GM12878 (cell line): Measurements from ENCODE around the gene GORASP1. TPM values are rescaled to one million over a fixed set of nuclear protein-coding genes. Genes with fewer than 3 reads are reported as not detected.
A peak's percentile ranks its signal among the peaks of the same experiment; 100 is the strongest.

Experiments
- ATAC-seq: fragments of 200-7000 bp; cut with Tn5 transposase; 3 replicates; pipeline ENCODE4 v1.9.1; 2020; ENCODE audit warnings: mild to moderate bottlenecking, moderate library complexity
- BruUV-seq: library from RNA; stranded (reverse); fragments of 400-500 nt; replicated peaks from 2 replicates; lab custom pipeline; 2021; lab: Mats Ljungman, UMichigan
- CTCF ChIA-PET: fragments of 300-600 bp; sonication (Branson Sonifier 250); formaldehyde crosslinking; extraction: SDS; loops from one replicate; lab custom pipeline; 2021; ENCODE audit warnings: inconsistent platforms; lab: Yijun Ruan, JAX
- POLR2A ChIA-PET: fragments of 350-600 bp; formaldehyde crosslinking; extraction: SDS; loops from one replicate; lab custom pipeline; 2021; ENCODE audit warnings: inconsistent platforms; lab: Charles Lee
- RAD21 ChIA-PET: fragments of 300-600 bp; sonication (Branson Sonifier 250); formaldehyde crosslinking; loops from one replicate; lab custom pipeline; 2023; ENCODE audit warnings: antibody characterized with exemption; ENCODE audit not compliant: unreplicated experiment; lab: Charles Lee
- SMC1A ChIA-PET: fragments of 300-600 bp; sonication (Branson Sonifier 250); formaldehyde crosslinking; loops from one replicate; lab custom pipeline; 2023; ENCODE audit not compliant: unreplicated experiment, uncharacterized antibody; lab: Charles Lee
- DNase-seq: peaks from one replicate; pipeline ENCODE4 v3.0.0-alpha.2; 2011; ENCODE audit warnings: low read depth, low spot score
- FAIRE-seq: peaks from 3 replicates; lab custom pipeline; 2011; peaks lifted over from hg19 to GRCh38; lab: Jason Lieb, UNC
- H2AFZ ChIP-seq: 2 replicates; pipeline ENCODE4 v1.6.0; 2011; ENCODE audit warnings: low read depth, low read length, control low read depth; ENCODE audit not compliant: control insufficient read depth
- H3K27ac ChIP-seq: 2 replicates; pipeline ENCODE4 v1.5.1; 2011; ENCODE audit warnings: control low read depth; ENCODE audit not compliant: control insufficient read depth, insufficient read depth
- H3K27me3 ChIP-seq, 2 experiments: replicated peaks in 1 of 2; 2 replicates each; pipeline versions ENCODE4 v1.6.0 to v1.6.1; 2011; ENCODE audit warnings: low read length in 1 of 2; ENCODE audit not compliant: control insufficient read depth in 2 of 2, insufficient read depth in 2 of 2
- H3K36me3 ChIP-seq, 2 experiments: 2 replicates each; pipeline ENCODE4 v1.5.1; 2011; ENCODE audit warnings: low read length in 1 of 2; ENCODE audit not compliant: control insufficient read depth in 2 of 2, insufficient read depth in 2 of 2
- H3K4me1 ChIP-seq: 2 replicates; pipeline ENCODE4 v1.6.1; 2011; ENCODE audit warnings: mild to moderate bottlenecking, low read length, moderate library complexity, mixed read lengths; ENCODE audit not compliant: control insufficient read depth, insufficient read depth
- H3K4me2 ChIP-seq: 2 replicates; pipeline ENCODE4 v1.6.0; 2011; ENCODE audit warnings: control low read depth; ENCODE audit not compliant: control insufficient read depth, insufficient read depth
- H3K4me3 ChIP-seq: fragments of 200-600 bp; sonication (generic); 2 replicates; pipeline ENCODE4 v1.5.1; 2016
- H3K79me2 ChIP-seq: 2 replicates; pipeline ENCODE4 v1.6.0; 2011; ENCODE audit warnings: low read length; ENCODE audit not compliant: control insufficient read depth, insufficient read depth
- H3K9ac ChIP-seq: 2 replicates; pipeline ENCODE4 v1.8.0; 2011; ENCODE audit warnings: low read length, control low read depth, mixed read lengths; ENCODE audit not compliant: control insufficient read depth, insufficient read depth
- H3K9me3 ChIP-seq: replicated peaks from 3 replicates; pipeline ENCODE4 v1.5.1; 2011; ENCODE audit warnings: mild to moderate bottlenecking, low read length; ENCODE audit not compliant: control insufficient read depth, insufficient read depth
- H4K20me1 ChIP-seq: 2 replicates; pipeline ENCODE4 v1.6.0; 2011; ENCODE audit not compliant: control insufficient read depth, insufficient read depth
- BHLHE40 ChIP-seq, 2 experiments: fragments of 450-650 bp in 1 of 2; IDR thresholded peaks; 2 replicates each; pipeline ENCODE4 v1.6.1; 2011 to 2017; ENCODE audit warnings: low read depth in 2 of 2, borderline replicate concordance in 1 of 2, improper control_type of control experiment in 1 of 2, low read length in 1 of 2, mild to moderate bottlenecking in 1 of 2
- BMI1 ChIP-seq: fragments of 450-650 bp; IDR thresholded peaks from 2 replicates; pipeline ENCODE4 v1.6.1; 2016; ENCODE audit warnings: mild to moderate bottlenecking, moderate library complexity, borderline replicate concordance
- CHD4 ChIP-seq: fragments of 200-600 bp; sonication (generic); IDR thresholded peaks from 2 replicates; pipeline ENCODE4 v1.6.1; 2016; ENCODE audit warnings: mild to moderate bottlenecking
- CREB1 ChIP-seq: IDR thresholded peaks from 2 replicates; pipeline ENCODE4 v1.6.1; 2012; ENCODE audit warnings: low read depth, mild to moderate bottlenecking, inconsistent platforms
- FOXK2 ChIP-seq: fragments of 450-650 bp; IDR thresholded peaks from 2 replicates; pipeline ENCODE4 v1.6.1; 2017; ENCODE audit warnings: mild to moderate bottlenecking, moderate library complexity
- MXI1 ChIP-seq: fragments of 150-350 bp; IDR thresholded peaks from 2 replicates; pipeline ENCODE4 v1.6.1; 2011; ENCODE audit warnings: low read depth, mild to moderate bottlenecking, inconsistent platforms, low read length, improper control_type of control experiment
- POU2F2 ChIP-seq: IDR thresholded peaks from 3 replicates; pipeline ENCODE4 v1.6.1; 2011; ENCODE audit warnings: low read depth, mild to moderate bottlenecking, low read length, borderline replicate concordance
- SMAD5 ChIP-seq: IDR thresholded peaks from 2 replicates; pipeline ENCODE4 v1.6.1; 2016; ENCODE audit warnings: antibody characterized with exemption, low read depth
- ZNF384 ChIP-seq: IDR thresholded peaks from 2 replicates; pipeline ENCODE4 v1.6.1; 2012; ENCODE audit warnings: low read depth, mild to moderate bottlenecking, low read length, improper control_type of control experiment, borderline replicate concordance
- WGBS: methylation state at CpG from one replicate; pipeline ENCODE4 v1.1.6; 2016; ENCODE audit warnings: low lambda C conversion rate; ENCODE audit not compliant: insufficient replicate concordance, insufficient coverage; ENCODE audit errors: missing lambda C conversion rate; 5-methylcytosine and 5-hydroxymethylcytosine counted together
- in situ Hi-C: fragments of 300-500 bp; cut with MboI; formaldehyde crosslinking; loops from 9 replicates; pipeline ENCODE4 v1.14.3; 2018; ENCODE audit warnings: mixed read lengths
- intact Hi-C: fragments of 100-400 bp; cut with micrococcal nuclease; formaldehyde crosslinking; loops from one replicate; pipeline ENCODE4 v1.14.2; 2022; ENCODE audit not compliant: unreplicated experiment
- polyA plus RNA-seq, 11 experiments: library from polyadenylated mRNA; depleted of rRNA in 4 of 11; unstranded in 6 of 11; stranded (reverse) in 5 of 11; fragments of >200 nt; fragmentation: Nextera tagmentation in 4 of 11; fragmentation: Illumina TruSeq in 1 of 11; extraction: Ambion mirVana in 4 of 11; extraction: Trizol in 1 of 11; gene quantifications; 1 replicate in 1 of 11; 2 replicates in 10 of 11; pipeline versions ENCODE4 v1.2.1 to v1.2.3, GENCODE V29; 2011 to 2016; ENCODE audit warnings: inconsistent platforms in 2 of 11, missing spikeins in 2 of 11, low read depth in 1 of 11
- total RNA-seq, 4 experiments: library from RNA; depleted of rRNA in 3 of 4; stranded (reverse); fragments of >200 nt in 3 of 4; fragmentation: Illumina TruSeq in 1 of 4; extraction: Trizol in 1 of 4; gene quantifications; 2 replicates each; pipeline versions ENCODE4 v1.2.1 to v1.2.3, GENCODE V29; 2013 to 2021
- TF ChIP-seq, protein P1 (sequence below): IDR thresholded peaks from 2 replicates; pipeline ENCODE4 v1.6.1; 2012; ENCODE audit warnings: low read depth, low read length, improper control_type of control experiment

The GORASP1 gene
- total and polyA plus RNA-seq, 10 of the 15 experiments (the other 5 are each of a cell fraction or from before 2014, with no cell fraction given), result 3.6 to 32.7 (median 23.2) TPM

- H3K27ac ChIP-seq, result no peak overlapping the region
- no peaks in the 10 kb centered on the region; a peak in 1 of 4 replicates for H3K36me3 ChIP-seq
- ChIA-PET SMC1A (interaction anchor here (1.1 to 3.0 kb wide), 7 partner anchors 10 to 183 kb away, joined by 3 to 12 read pairs (median 6); no protein-coding TSS in a partner anchor), POLR2A (interaction anchor here (1.2 to 2.1 kb wide), 6 partner anchors 22 to 68 kb away, joined by 3 to 11 read pairs (median 4); no protein-coding TSS in a partner anchor), CTCF (interaction anchor here (0.8 to 5.6 kb wide), 5 partner anchors 14 to 182 kb away, joined by 3 to 39 read pairs (median 3); no protein-coding TSS in a partner anchor), RAD21 (interaction anchor here (1.0 to 2.6 kb wide), 6 partner anchors 21 to 179 kb away, joined by 3 to 14 read pairs (median 6); no protein-coding TSS in a partner anchor)
- no peak for ATAC-seq
- no TSS peak for BruUV-seq
- no peak overlapping the region for H2AFZ ChIP-seq
- WGBS, result 86% methylated on average over 5 of the region's 5 CpGs
- TF ChIP-seq FOXK2 (no peak), ZNF384 (no peak), CHD4 (no peak), POU2F2 (no peak), SMAD5 (no peak), BMI1 (no peak), MXI1 (no peak), CREB1 (no peak), BHLHE40 (IDR thresholded peaks at IDR 0.05; ENCODE audit: borderline replicate concordance in 1 of 2, low read depth in 2 of 2, low read length in 1 of 2) (no peak)
- TF ChIP-seq, protein P1, sequence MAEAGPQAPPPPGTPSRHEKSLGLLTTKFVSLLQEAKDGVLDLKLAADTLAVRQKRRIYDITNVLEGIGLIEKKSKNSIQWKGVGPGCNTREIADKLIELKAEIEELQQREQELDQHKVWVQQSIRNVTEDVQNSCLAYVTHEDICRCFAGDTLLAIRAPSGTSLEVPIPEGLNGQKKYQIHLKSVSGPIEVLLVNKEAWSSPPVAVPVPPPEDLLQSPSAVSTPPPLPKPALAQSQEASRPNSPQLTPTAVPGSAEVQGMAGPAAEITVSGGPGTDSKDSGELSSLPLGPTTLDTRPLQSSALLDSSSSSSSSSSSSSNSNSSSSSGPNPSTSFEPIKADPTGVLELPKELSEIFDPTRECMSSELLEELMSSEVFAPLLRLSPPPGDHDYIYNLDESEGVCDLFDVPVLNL, result no peak
- no peak overlapping the region for H3K9ac ChIP-seq
- no peak for DNase-seq
- peak overlapping the region; percentile 100; the same call in 1 of the 2 replicates for H3K4me2 ChIP-seq
- H3K79me2 ChIP-seq, result peaks cover 14% of the 10 kb centered on the region
- in situ Hi-C loops (no loop called here), intact Hi-C loops (no loop called here)
- no peak overlapping the region for H3K4me3 ChIP-seq
- no peaks in the 10 kb centered on the region for H3K27me3 ChIP-seq
- no peaks in the 10 kb centered on the region; the same call in 1 of the 2 replicates for H4K20me1 ChIP-seq
- FAIRE-seq, result no peak
- H3K4me1 ChIP-seq, result peaks cover 27% of the 10 kb centered on the region
- no peaks in the 10 kb centered on the region for H3K9me3 ChIP-seq
Observed at GRCh38 chr3:39109086-39109485, 1.7 kb upstream of the GORASP1 start.
